A673 (cell line): ENCODE data around the gene BAK1. TPM values are rescaled to one million over a fixed set of nuclear protein-coding genes. Genes with fewer than 3 reads are reported as not detected.

Experiments
- BruUV-seq: library from RNA; stranded (reverse); fragments of 400-500 nt; replicated peaks from 2 replicates; lab custom pipeline; 2021; lab: Mats Ljungman, UMichigan
- CTCF ChIA-PET: fragments of 300-600 bp; sonication (Branson Sonifier 250); formaldehyde crosslinking; loops from one replicate; lab custom pipeline; 2022; ENCODE audit warnings: antibody characterized with exemption; lab: Charles Lee
- POLR2A ChIA-PET: fragments of 300-600 bp; sonication (Branson Sonifier 250); formaldehyde crosslinking; loops from one replicate; lab custom pipeline; 2022; ENCODE audit warnings: antibody characterized with exemption; ENCODE audit not compliant: low non-redundant PET; lab: Charles Lee
- DNase-seq: peaks from one replicate; pipeline ENCODE4 v3.0.0-alpha.2; 2015; ENCODE audit warnings: low spot score
- H3K27ac ChIP-seq: fragments of 200-600 bp; sonication (generic); 2 replicates; pipeline ENCODE4 v1.5.1; 2016; ENCODE audit warnings: mixed run types, low read depth, mild to moderate bottlenecking, mixed read lengths, antibody characterized with exemption, low read length; ENCODE audit not compliant: poor library complexity, severe bottlenecking
- H3K27me3 ChIP-seq: fragments of 200-600 bp; sonication (generic); replicated peaks from 2 replicates; pipeline ENCODE4 v1.6.1; 2017; ENCODE audit warnings: mixed run types, low read depth, mild to moderate bottlenecking, mixed read lengths, antibody characterized with exemption, low read length; ENCODE audit not compliant: insufficient read depth, poor library complexity
- H3K36me3 ChIP-seq: fragments of 200-600 bp; sonication (generic); 2 replicates; pipeline ENCODE4 v1.6.1; 2016; ENCODE audit warnings: mixed run types, mild to moderate bottlenecking, mixed read lengths, antibody characterized with exemption, low read length; ENCODE audit not compliant: insufficient read depth, poor library complexity, severe bottlenecking
- H3K4me1 ChIP-seq: fragments of 200-600 bp; sonication (generic); 2 replicates; pipeline ENCODE4 v1.6.1; 2017; ENCODE audit warnings: mixed run types, mild to moderate bottlenecking, mixed read lengths, antibody characterized with exemption, low read length; ENCODE audit not compliant: insufficient read depth, poor library complexity, severe bottlenecking
- H3K4me3 ChIP-seq: fragments of 200-600 bp; sonication (generic); 2 replicates; pipeline ENCODE4 v1.5.1; 2016; ENCODE audit warnings: low read depth, mixed run types, mild to moderate bottlenecking, mixed read lengths, low read length; ENCODE audit not compliant: poor library complexity, severe bottlenecking
- H3K9me3 ChIP-seq: fragments of 200-600 bp; sonication (generic); 2 replicates; pipeline ENCODE4 v1.6.1; 2016; ENCODE audit warnings: mixed run types, low read depth, mild to moderate bottlenecking, mixed read lengths, antibody characterized with exemption, low read length; ENCODE audit not compliant: poor library complexity, severe bottlenecking
- EZH2 ChIP-seq: fragments of 200-600 bp; sonication (generic); IDR thresholded peaks from 2 replicates; pipeline ENCODE4 v1.6.1; 2017; ENCODE audit warnings: borderline replicate concordance, low read depth, mild to moderate bottlenecking, mixed read lengths, antibody characterized with exemption, low read length; ENCODE audit not compliant: poor library complexity, severe bottlenecking
- intact Hi-C: fragments of 100-400 bp; cut with micrococcal nuclease; formaldehyde crosslinking; loops from one replicate; pipeline ENCODE4 v1.10.0; 2022; ENCODE audit not compliant: unreplicated experiment
- total RNA-seq: library from RNA; stranded (reverse); gene quantifications from 2 replicates; pipeline ENCODE4 v1.2.3, GENCODE V29; 2021
- TF ChIP-seq, protein P1 (sequence below): fragments of 300-800, 200-600 bp; sonication (generic); conservative IDR thresholded peaks from 2 replicates; pipeline ENCODE4 v1.5.1; 2017; ENCODE audit warnings: low read depth, mild to moderate bottlenecking, antibody characterized with exemption, low read length, moderate library complexity, mixed read lengths

Gene BAK1
- total RNA-seq, 1 experiment from 2014 or later, result 27.1 TPM

- Histone ChIP-seq H3K36me3 (peaks cover 2% of the 10 kb centered on the region), H3K27ac (no peak overlapping the region), H3K9me3 (no peaks in the 10 kb centered on the region), H3K4me1 (peaks cover 29% of the 10 kb centered on the region), H3K27me3 (no peaks in the 10 kb centered on the region), H3K4me3 (no peak overlapping the region)
- BruUV-seq, result no TSS peak
- DNase-seq, result no peak
- intact Hi-C loops, result no loop called here
- POLR2A ChIA-PET, result no interaction called here
- TF ChIP-seq EZH2, result no peak
- TF ChIP-seq, protein P1, sequence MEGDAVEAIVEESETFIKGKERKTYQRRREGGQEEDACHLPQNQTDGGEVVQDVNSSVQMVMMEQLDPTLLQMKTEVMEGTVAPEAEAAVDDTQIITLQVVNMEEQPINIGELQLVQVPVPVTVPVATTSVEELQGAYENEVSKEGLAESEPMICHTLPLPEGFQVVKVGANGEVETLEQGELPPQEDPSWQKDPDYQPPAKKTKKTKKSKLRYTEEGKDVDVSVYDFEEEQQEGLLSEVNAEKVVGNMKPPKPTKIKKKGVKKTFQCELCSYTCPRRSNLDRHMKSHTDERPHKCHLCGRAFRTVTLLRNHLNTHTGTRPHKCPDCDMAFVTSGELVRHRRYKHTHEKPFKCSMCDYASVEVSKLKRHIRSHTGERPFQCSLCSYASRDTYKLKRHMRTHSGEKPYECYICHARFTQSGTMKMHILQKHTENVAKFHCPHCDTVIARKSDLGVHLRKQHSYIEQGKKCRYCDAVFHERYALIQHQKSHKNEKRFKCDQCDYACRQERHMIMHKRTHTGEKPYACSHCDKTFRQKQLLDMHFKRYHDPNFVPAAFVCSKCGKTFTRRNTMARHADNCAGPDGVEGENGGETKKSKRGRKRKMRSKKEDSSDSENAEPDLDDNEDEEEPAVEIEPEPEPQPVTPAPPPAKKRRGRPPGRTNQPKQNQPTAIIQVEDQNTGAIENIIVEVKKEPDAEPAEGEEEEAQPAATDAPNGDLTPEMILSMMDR, result no peak
- CTCF ChIA-PET, result no interaction called here
Observed at GRCh38 chr6:33619166-33619840, 39.2 kb upstream of the BAK1 start.

DNA sequence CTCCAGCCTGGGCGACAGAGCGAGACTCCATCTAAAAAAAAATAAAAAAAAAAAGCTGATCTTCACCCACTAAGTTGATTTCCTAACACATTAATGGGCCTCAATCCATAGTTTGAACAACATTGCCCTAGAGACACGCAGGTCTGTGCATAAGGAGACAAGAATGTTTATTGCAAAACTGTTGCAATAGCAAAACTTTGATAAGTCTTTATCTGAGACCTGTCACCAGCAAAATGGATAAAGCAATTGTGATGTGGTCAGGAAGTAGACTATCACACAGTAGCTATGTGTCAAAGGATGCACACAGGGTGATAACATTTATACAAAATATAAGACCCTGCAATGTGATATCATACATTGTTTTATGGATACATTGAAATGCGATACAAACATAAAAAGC lies 36.8 kb upstream of the BAK1 start:
- no TSS peak for BruUV-seq
- CTCF ChIA-PET, result no interaction called here
- no peak overlapping the region for H3K4me3 ChIP-seq
- no peak for DNase-seq
- intact Hi-C loops, result no loop called here
- H3K4me1 ChIP-seq, result peaks cover 5% of the 10 kb centered on the region
- no peaks in the 10 kb centered on the region for H3K9me3 ChIP-seq
- H3K27me3 ChIP-seq, result no peaks in the 10 kb centered on the region
- TF ChIP-seq, protein P1, result no peak
- TF ChIP-seq EZH2, result no peak
- H3K27ac ChIP-seq, result no peak overlapping the region
- POLR2A ChIA-PET, result no interaction called here
- no peaks in the 10 kb centered on the region for H3K36me3 ChIP-seq

DNA sequence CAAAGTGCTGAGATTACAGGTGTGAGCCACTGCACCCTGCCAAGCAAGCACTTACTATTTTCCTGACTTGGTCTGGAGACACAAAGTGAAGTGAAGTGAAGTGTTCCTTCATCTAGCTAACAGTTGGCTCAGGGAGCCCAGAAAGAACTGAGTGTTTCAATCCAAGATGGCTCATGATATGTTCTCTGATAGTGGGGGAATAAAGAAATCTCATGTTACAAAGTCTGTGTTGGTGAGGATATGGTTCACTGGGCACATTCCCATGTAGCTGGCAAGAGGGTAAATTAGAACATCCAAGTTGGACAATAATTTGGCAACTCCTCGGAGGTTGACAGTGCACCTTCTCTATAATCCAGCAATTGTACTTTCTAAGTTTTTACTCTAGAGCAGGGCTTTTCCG lies 36.0 kb upstream of the BAK1 start:
- H3K27me3 ChIP-seq, result no peaks in the 10 kb centered on the region
- ChIA-PET POLR2A (no interaction called here), CTCF (interaction anchor here (0.6 kb wide), 1 partner anchor 86 kb away, joined by 3 read pairs; no protein-coding TSS in a partner anchor)
- no peak for TF ChIP-seq EZH2
- TF ChIP-seq, protein P1, result no peak
- peaks cover 4% of the 10 kb centered on the region for H3K4me1 ChIP-seq
- no TSS peak for BruUV-seq
- H3K9me3 ChIP-seq, result no peaks in the 10 kb centered on the region
- DNase-seq, result no peak
- H3K27ac ChIP-seq, result no peak overlapping the region
- no peak overlapping the region for H3K4me3 ChIP-seq
- no peaks in the 10 kb centered on the region for H3K36me3 ChIP-seq
- intact Hi-C loops, result no loop called here
